ENCODE results near the gene COL18A1.

COL18A1 gene

GRCh38 chr21:45415188-45415942 is 10.4 kb downstream of the COL18A1 start:
- no peak for DNase-seq

- DNase-seq, result no peak
Observed at GRCh38 chr21:45415943-45416611, 11.1 kb downstream of the COL18A1 start.

- DNase-seq, result no peak
Observed at GRCh38 chr21:45416620-45417019, 11.7 kb downstream of the COL18A1 start.

GRCh38 chr21:45417256-45417950 is 12.4 kb downstream of the COL18A1 start:
- no peak for DNase-seq

GRCh38 chr21:45417951-45418300 is 13.0 kb downstream of the COL18A1 start:
- DNase-seq, result no peak

GRCh38 chr21:45418301-45419071 is 13.5 kb downstream of the COL18A1 start:
- DNase-seq, result no peak

- no peak for DNase-seq
Observed at GRCh38 chr21:45419162-45419561, 14.2 kb downstream of the COL18A1 start.

GRCh38 chr21:45420061-45421041 is 15.4 kb downstream of the COL18A1 start:
- no peak for DNase-seq

GRCh38 chr21:45421071-45421845 is 16.3 kb downstream of the COL18A1 start:
- no peak for DNase-seq

GRCh38 chr21:45421846-45422775 is 17.1 kb downstream of the COL18A1 start:
- DNase-seq, result no peak

- no peak for DNase-seq
Observed at GRCh38 chr21:45423201-45423955, 18.4 kb downstream of the COL18A1 start.

GRCh38 chr21:45423968-45424853 is 19.2 kb downstream of the COL18A1 start:
- DNase-seq, result no peak

GRCh38 chr21:45424854-45425795 is 20.2 kb downstream of the COL18A1 start:
- DNase-seq, result no peak

GRCh38 chr21:45427331-45428271 is 22.6 kb downstream of the COL18A1 start:
- no peak for DNase-seq

- no peak for DNase-seq
Observed at GRCh38 chr21:45428534-45428933, 23.6 kb downstream of the COL18A1 start.

All from NCI-H2081 treated with DMSO at 0.1 percent for 48 hours (cell line).